OCI-LY1 (cell line): ENCODE data around the gene MANBA.

ENCODE experiments used
- H2AFZ ChIP-seq: fragments of 200-600 bp; sonication (generic), shearing (Covaris generic); 2 replicates; pipeline ENCODE4 v1.6.0; 2014; ENCODE audit warnings: antibody characterized with exemption, mild to moderate bottlenecking, low read length
- H3F3A ChIP-seq: fragments of 200-600 bp; sonication (generic), shearing (Covaris generic); 2 replicates; pipeline ENCODE4 v1.6.0; 2014; ENCODE audit warnings: mild to moderate bottlenecking, antibody characterized with exemption, low read length, moderate library complexity; ENCODE audit not compliant: insufficient read depth
- H3K27ac ChIP-seq: fragments of 200-600 bp; sonication (generic); 2 replicates; pipeline ENCODE4 v1.5.1; 2014; ENCODE audit warnings: low read length, mixed run types, mild to moderate bottlenecking, low read depth; ENCODE audit not compliant: poor library complexity, severe bottlenecking
- H3K27me3 ChIP-seq: fragments of 200-600 bp; sonication (generic); 2 replicates; pipeline ENCODE4 v1.6.0; 2014; ENCODE audit warnings: antibody characterized with exemption, mild to moderate bottlenecking, low read length, moderate library complexity; ENCODE audit not compliant: insufficient read depth
- H3K36me3 ChIP-seq: fragments of 200-600 bp; sonication (generic); 2 replicates; pipeline ENCODE4 v1.6.1; 2014; ENCODE audit warnings: mild to moderate bottlenecking, antibody characterized with exemption, low read length, moderate library complexity, mixed read lengths; ENCODE audit not compliant: insufficient read depth
- H3K4me1 ChIP-seq: fragments of 200-600 bp; sonication (generic); 2 replicates; pipeline ENCODE4 v1.5.1; 2014; ENCODE audit warnings: mild to moderate bottlenecking, low read length, moderate library complexity; ENCODE audit not compliant: insufficient read depth, severe bottlenecking
- H3K4me2 ChIP-seq: fragments of 200-600 bp; sonication (generic), shearing (Covaris generic); 2 replicates; pipeline ENCODE4 v1.6.1; 2014; ENCODE audit warnings: low read length
- H3K4me3 ChIP-seq: fragments of 200-600 bp; sonication (generic); 2 replicates; pipeline ENCODE4 v1.5.1; 2014; ENCODE audit warnings: low read length, low read depth, mild to moderate bottlenecking, mixed read lengths; ENCODE audit not compliant: poor library complexity, severe bottlenecking
- H3K79me2 ChIP-seq: fragments of 200-600 bp; shearing (Covaris generic); 2 replicates; pipeline ENCODE4 v1.6.1; 2016; ENCODE audit warnings: mixed run types, low read length, mixed read lengths; ENCODE audit not compliant: insufficient read depth
- H3K9ac ChIP-seq: fragments of 200-600 bp; sonication (generic), shearing (Covaris generic); 2 replicates; pipeline ENCODE4 v1.6.1; 2014; ENCODE audit warnings: mild to moderate bottlenecking, low read length, mixed read lengths
- H3K9me2 ChIP-seq: fragments of 200-600 bp; sonication (generic), shearing (Covaris generic); 2 replicates; pipeline ENCODE4 v1.6.1; 2014; ENCODE audit warnings: low read depth, mild to moderate bottlenecking, low read length, mixed read lengths
- H3K9me3 ChIP-seq: fragments of 200-600 bp; shearing (Covaris generic); 2 replicates; pipeline ENCODE4 v1.6.1; 2014; ENCODE audit warnings: low read length, mixed read lengths
- H4K20me1 ChIP-seq: fragments of 200-600 bp; sonication (generic), shearing (Covaris generic); 2 replicates; pipeline ENCODE4 v1.6.0; 2016; ENCODE audit warnings: mild to moderate bottlenecking, low read length; ENCODE audit not compliant: insufficient read depth
- EZH2 ChIP-seq: fragments of 200-600 bp; sonication (generic), shearing (Covaris generic); IDR thresholded peaks from 2 replicates; pipeline ENCODE4 v1.8.0; 2017; ENCODE audit warnings: borderline replicate concordance, mixed run types, mild to moderate bottlenecking, antibody characterized with exemption, low read length, moderate library complexity, mixed read lengths
- TF ChIP-seq, protein P1 (sequence below): fragments of 200-600 bp; sonication (generic), shearing (Covaris generic); IDR thresholded peaks from 2 replicates; pipeline ENCODE4 v1.5.1; 2017; ENCODE audit warnings: mild to moderate bottlenecking, antibody characterized with exemption, low read length, moderate library complexity, mixed read lengths

MANBA gene

GRCh38 chr4:102736636-102737549 is 23.9 kb downstream of the MANBA start:
- H3K9me2 ChIP-seq, result no peaks in the 10 kb centered on the region
- H3K36me3 ChIP-seq, result peaks cover 17% of the 10 kb centered on the region
- TF ChIP-seq, protein P1, sequence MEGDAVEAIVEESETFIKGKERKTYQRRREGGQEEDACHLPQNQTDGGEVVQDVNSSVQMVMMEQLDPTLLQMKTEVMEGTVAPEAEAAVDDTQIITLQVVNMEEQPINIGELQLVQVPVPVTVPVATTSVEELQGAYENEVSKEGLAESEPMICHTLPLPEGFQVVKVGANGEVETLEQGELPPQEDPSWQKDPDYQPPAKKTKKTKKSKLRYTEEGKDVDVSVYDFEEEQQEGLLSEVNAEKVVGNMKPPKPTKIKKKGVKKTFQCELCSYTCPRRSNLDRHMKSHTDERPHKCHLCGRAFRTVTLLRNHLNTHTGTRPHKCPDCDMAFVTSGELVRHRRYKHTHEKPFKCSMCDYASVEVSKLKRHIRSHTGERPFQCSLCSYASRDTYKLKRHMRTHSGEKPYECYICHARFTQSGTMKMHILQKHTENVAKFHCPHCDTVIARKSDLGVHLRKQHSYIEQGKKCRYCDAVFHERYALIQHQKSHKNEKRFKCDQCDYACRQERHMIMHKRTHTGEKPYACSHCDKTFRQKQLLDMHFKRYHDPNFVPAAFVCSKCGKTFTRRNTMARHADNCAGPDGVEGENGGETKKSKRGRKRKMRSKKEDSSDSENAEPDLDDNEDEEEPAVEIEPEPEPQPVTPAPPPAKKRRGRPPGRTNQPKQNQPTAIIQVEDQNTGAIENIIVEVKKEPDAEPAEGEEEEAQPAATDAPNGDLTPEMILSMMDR, result no peak
- TF ChIP-seq EZH2, result no peak
- no peak overlapping the region for H2AFZ ChIP-seq
- no peak overlapping the region for H3K4me3 ChIP-seq
- H3K9me3 ChIP-seq, result peaks cover 9% of the 10 kb centered on the region; the same call in 1 of the 2 replicates
- H3K27ac ChIP-seq, result no peak overlapping the region
- peaks cover 31% of the 10 kb centered on the region; the same call in 1 of the 2 replicates for H3K79me2 ChIP-seq
- peaks cover 19% of the 10 kb centered on the region for H3K4me1 ChIP-seq
- H4K20me1 ChIP-seq, result no peaks in the 10 kb centered on the region
- no peak overlapping the region for H3K4me2 ChIP-seq
- H3K27me3 ChIP-seq, result no peaks in the 10 kb centered on the region
- H3F3A ChIP-seq, result no peaks in the 10 kb centered on the region
- no peak overlapping the region for H3K9ac ChIP-seq

DNA sequence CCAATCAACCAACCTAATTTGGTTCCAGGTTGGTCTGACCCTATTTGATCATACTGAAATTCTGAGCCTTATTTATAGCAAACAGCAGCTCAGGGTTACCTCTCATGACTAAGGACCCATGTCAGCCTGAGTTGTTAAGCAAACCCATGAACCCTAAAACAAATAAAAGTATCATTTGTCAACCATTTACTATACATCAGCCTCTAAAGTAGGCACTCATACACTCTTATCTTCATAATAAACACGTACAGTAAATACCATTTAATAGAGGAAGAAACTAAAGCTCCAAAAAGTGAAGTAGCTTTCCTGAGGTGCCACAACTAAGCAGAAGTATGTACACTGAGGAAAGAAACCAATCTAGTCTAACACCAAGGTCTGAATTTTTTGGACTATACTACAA is 25.2 kb downstream of the MANBA start:
- H3K36me3 ChIP-seq, result peaks cover 12% of the 10 kb centered on the region
- H3F3A ChIP-seq, result no peaks in the 10 kb centered on the region
- H3K4me1 ChIP-seq, result peaks cover 19% of the 10 kb centered on the region
- H3K27ac ChIP-seq, result peak overlapping the region; percentile 14
- no peak for TF ChIP-seq EZH2
- TF ChIP-seq, protein P1, result no peak
- no peak overlapping the region for H3K9ac ChIP-seq
- no peak overlapping the region for H3K4me2 ChIP-seq
- no peaks in the 10 kb centered on the region for H3K27me3 ChIP-seq
- peaks cover 28% of the 10 kb centered on the region; the same call in 1 of the 2 replicates for H3K79me2 ChIP-seq
- peaks cover 10% of the 10 kb centered on the region; the same call in 1 of the 2 replicates for H3K9me3 ChIP-seq
- no peaks in the 10 kb centered on the region for H4K20me1 ChIP-seq
- no peak overlapping the region for H2AFZ ChIP-seq
- H3K9me2 ChIP-seq, result no peaks in the 10 kb centered on the region
- no peak overlapping the region for H3K4me3 ChIP-seq

GRCh38 chr4:102734591-102735385 is 26.0 kb downstream of the MANBA start:
- Histone ChIP-seq H3K27ac (peak overlapping the region; percentile 58), H3K4me3 (no peak overlapping the region), H3K79me2 (peaks cover 26% of the 10 kb centered on the region; the same call in 1 of the 2 replicates), H3K9ac (peak overlapping the region; percentile 9; the same call in 1 of the 2 replicates), H4K20me1 (no peaks in the 10 kb centered on the region), H3K9me3 (peaks cover 9% of the 10 kb centered on the region; the same call in 1 of the 2 replicates), H3K27me3 (no peaks in the 10 kb centered on the region), H3K4me2 (no peak overlapping the region; the same call in 1 of the 2 replicates), H2AFZ (no peak overlapping the region), H3F3A (no peaks in the 10 kb centered on the region), H3K36me3 (peaks cover 12% of the 10 kb centered on the region), H3K4me1 (peaks cover 19% of the 10 kb centered on the region), H3K9me2 (no peaks in the 10 kb centered on the region)
- TF ChIP-seq EZH2, result no peak
- TF ChIP-seq, protein P1, result no peak
